Liver (tissue), 9 donors: ENCODE measurements around the gene CATSPER1. TPM values are rescaled to one million over a fixed set of nuclear protein-coding genes. Genes with fewer than 3 reads are reported as not detected.

Experiments used
- DNase-seq: peaks from one replicate; pipeline ENCODE4 v3.0.0-alpha.2; 2017; ENCODE audit warnings: low spot score
- H3K27ac ChIP-seq, 2 donors: one replicate each; pipeline ENCODE4 v1.7.0; 2013; ENCODE audit warnings: inconsistent platforms in 2 of 2, low read length in 2 of 2, control low read depth in 1 of 2, low read depth in 1 of 2, mild to moderate bottlenecking in 1 of 2
- H3K27me3 ChIP-seq, 4 donors: one replicate each; pipeline versions ENCODE4 v1.6.1 to v1.7.0; 2013; ENCODE audit warnings: low read length in 3 of 4, inconsistent platforms in 1 of 4, mild to moderate bottlenecking in 1 of 4, moderate library complexity in 1 of 4; ENCODE audit not compliant: control insufficient read depth in 4 of 4, insufficient read depth in 4 of 4
- H3K36me3 ChIP-seq, 4 donors: one replicate each; pipeline versions ENCODE4 v1.6.1 to v1.7.0; 2013; ENCODE audit warnings: low read length in 3 of 4, mild to moderate bottlenecking in 3 of 4, low read depth in 1 of 4, moderate library complexity in 1 of 4; ENCODE audit not compliant: control insufficient read depth in 4 of 4, insufficient read depth in 3 of 4
- H3K4me1 ChIP-seq, 4 donors: one replicate each; pipeline versions ENCODE4 v1.6.1 to v1.7.0; 2013; ENCODE audit warnings: low read length in 3 of 4, mild to moderate bottlenecking in 3 of 4, moderate library complexity in 1 of 4; ENCODE audit not compliant: control insufficient read depth in 4 of 4, insufficient read depth in 4 of 4
- H3K4me3 ChIP-seq, 3 donors: one replicate each; pipeline versions ENCODE4 v1.6.1 to v1.7.0; 2013; ENCODE audit warnings: low read length in 3 of 3, control low read depth in 1 of 3, low read depth in 1 of 3, mild to moderate bottlenecking in 1 of 3
- H3K9ac ChIP-seq, 2 donors: one replicate each; pipeline ENCODE4 v1.7.0; 2013; ENCODE audit warnings: low read length in 2 of 2, mild to moderate bottlenecking in 2 of 2, moderate library complexity in 2 of 2, control low read depth in 1 of 2, low read depth in 1 of 2
- H3K9me3 ChIP-seq, 4 donors: one replicate each; pipeline versions ENCODE4 v1.6.1 to v1.7.0; 2013; ENCODE audit warnings: low read length in 3 of 4; ENCODE audit not compliant: control insufficient read depth in 4 of 4
- EGR1 ChIP-seq, 2 donors: IDR thresholded peaks; 2 replicates each; pipeline ENCODE4 v1.6.1; 2016 to 2018; ENCODE audit warnings: antibody characterized with exemption in 2 of 2, low read depth in 2 of 2
- FOXA2 ChIP-seq: IDR thresholded peaks from 2 replicates; pipeline ENCODE4 v1.6.1; 2016; ENCODE audit warnings: antibody characterized with exemption
- HNF4A ChIP-seq, 2 donors: conservative IDR thresholded peaks; 2 replicates each; pipeline ENCODE4 v1.6.1; 2016; ENCODE audit warnings: antibody characterized with exemption in 2 of 2, mild to moderate bottlenecking in 2 of 2
- JUND ChIP-seq, 2 donors: IDR thresholded peaks; 2 replicates each; pipeline ENCODE4 v1.6.1; 2016; ENCODE audit warnings: antibody characterized with exemption in 2 of 2
- NR2F2 ChIP-seq: IDR thresholded peaks from 2 replicates; pipeline ENCODE4 v1.6.1; 2016; ENCODE audit warnings: antibody characterized with exemption
- RAD21 ChIP-seq, 2 donors: IDR thresholded peaks; 2 replicates each; pipeline ENCODE4 v1.6.1; 2016; ENCODE audit warnings: antibody characterized with exemption in 2 of 2, mild to moderate bottlenecking in 2 of 2
- RXRA ChIP-seq, 2 donors: IDR thresholded peaks; 2 replicates each; pipeline ENCODE4 v1.6.1; 2017 to 2018; ENCODE audit warnings: antibody characterized with exemption in 2 of 2, mild to moderate bottlenecking in 1 of 2
- WGBS: extraction: QIAGEN DNeasy Blood & Tissue Kit; methylation state at CpG from one replicate; pipeline ENCODE4 v1.1.7; 2013; 5-methylcytosine and 5-hydroxymethylcytosine counted together
- polyA plus RNA-seq, 2 donors: library from polyadenylated mRNA; stranded (reverse) in 1 of 2; unstranded in 1 of 2; fragments of 200-250 nt in 1 of 2; fragments of >200 nt in 1 of 2; fragmentation: Nextera tagmentation in 1 of 2; extraction: Ambion mirVana in 1 of 2; gene quantifications; one replicate each; pipeline versions ENCODE4 v1.2.1 to v1.2.3, GENCODE V29; 2013 to 2015
- total RNA-seq, 2 donors: library from RNA; depleted of rRNA; stranded (reverse); fragments of >200 nt; gene quantifications; one replicate each; pipeline ENCODE4 v1.2.3, GENCODE V29; 2014
- TF ChIP-seq, protein P1 (sequence below): fragments of 150-350 bp; IDR thresholded peaks from 2 replicates; pipeline ENCODE4 v1.5.1; 2017; ENCODE audit warnings: improper control_type of control experiment, low read depth, low read length; ENCODE audit not compliant: missing input control
- TF ChIP-seq, protein P2 (sequence below): IDR thresholded peaks from 2 replicates; pipeline ENCODE4 v1.6.1; 2016; ENCODE audit warnings: antibody characterized with exemption
- donor health status: healthy.
- donor health status: healthy.
- donor health status: healthy.
- donor health status: healthy.
- donor health status: healthy.

Gene CATSPER1
- total and polyA plus RNA-seq, 4 donors, result 0.17 TPM; not detected in 3

GRCh38 chr11:65967329-65967934 lies 58.8 kb downstream of the CATSPER1 start:
- no peaks in the 10 kb centered on the region for H3K9me3 ChIP-seq
- H3K4me1 ChIP-seq, result peaks cover 5 to 14% (median 12%) of the 10 kb centered on the region in 4 donors
- H3K36me3 ChIP-seq, result peaks cover 20 to 59% (median 32%) of the 10 kb centered on the region in 4 donors
- DNase-seq, result no peak
- no peak overlapping the region for H3K27ac ChIP-seq
- no peak overlapping the region for H3K9ac ChIP-seq
- H3K4me3 ChIP-seq, result no peak overlapping the region
- H3K27me3 ChIP-seq, result no peaks in the 10 kb centered on the region
- TF ChIP-seq JUND (IDR thresholded peaks at IDR 0.05) (no peak), RXRA (IDR thresholded peaks at IDR 0.05) (no peak), NR2F2 (no peak), FOXA2 (no peak), RAD21 (IDR thresholded peaks at IDR 0.05) (no peak), EGR1 (IDR thresholded peaks at IDR 0.05; ENCODE audit: low read depth in 2 of 2) (no peak), HNF4A (conservative IDR thresholded peaks at IDR 0.05) (no peak)
- TF ChIP-seq, protein P1, sequence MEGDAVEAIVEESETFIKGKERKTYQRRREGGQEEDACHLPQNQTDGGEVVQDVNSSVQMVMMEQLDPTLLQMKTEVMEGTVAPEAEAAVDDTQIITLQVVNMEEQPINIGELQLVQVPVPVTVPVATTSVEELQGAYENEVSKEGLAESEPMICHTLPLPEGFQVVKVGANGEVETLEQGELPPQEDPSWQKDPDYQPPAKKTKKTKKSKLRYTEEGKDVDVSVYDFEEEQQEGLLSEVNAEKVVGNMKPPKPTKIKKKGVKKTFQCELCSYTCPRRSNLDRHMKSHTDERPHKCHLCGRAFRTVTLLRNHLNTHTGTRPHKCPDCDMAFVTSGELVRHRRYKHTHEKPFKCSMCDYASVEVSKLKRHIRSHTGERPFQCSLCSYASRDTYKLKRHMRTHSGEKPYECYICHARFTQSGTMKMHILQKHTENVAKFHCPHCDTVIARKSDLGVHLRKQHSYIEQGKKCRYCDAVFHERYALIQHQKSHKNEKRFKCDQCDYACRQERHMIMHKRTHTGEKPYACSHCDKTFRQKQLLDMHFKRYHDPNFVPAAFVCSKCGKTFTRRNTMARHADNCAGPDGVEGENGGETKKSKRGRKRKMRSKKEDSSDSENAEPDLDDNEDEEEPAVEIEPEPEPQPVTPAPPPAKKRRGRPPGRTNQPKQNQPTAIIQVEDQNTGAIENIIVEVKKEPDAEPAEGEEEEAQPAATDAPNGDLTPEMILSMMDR, result no peak
- TF ChIP-seq, protein P2, sequence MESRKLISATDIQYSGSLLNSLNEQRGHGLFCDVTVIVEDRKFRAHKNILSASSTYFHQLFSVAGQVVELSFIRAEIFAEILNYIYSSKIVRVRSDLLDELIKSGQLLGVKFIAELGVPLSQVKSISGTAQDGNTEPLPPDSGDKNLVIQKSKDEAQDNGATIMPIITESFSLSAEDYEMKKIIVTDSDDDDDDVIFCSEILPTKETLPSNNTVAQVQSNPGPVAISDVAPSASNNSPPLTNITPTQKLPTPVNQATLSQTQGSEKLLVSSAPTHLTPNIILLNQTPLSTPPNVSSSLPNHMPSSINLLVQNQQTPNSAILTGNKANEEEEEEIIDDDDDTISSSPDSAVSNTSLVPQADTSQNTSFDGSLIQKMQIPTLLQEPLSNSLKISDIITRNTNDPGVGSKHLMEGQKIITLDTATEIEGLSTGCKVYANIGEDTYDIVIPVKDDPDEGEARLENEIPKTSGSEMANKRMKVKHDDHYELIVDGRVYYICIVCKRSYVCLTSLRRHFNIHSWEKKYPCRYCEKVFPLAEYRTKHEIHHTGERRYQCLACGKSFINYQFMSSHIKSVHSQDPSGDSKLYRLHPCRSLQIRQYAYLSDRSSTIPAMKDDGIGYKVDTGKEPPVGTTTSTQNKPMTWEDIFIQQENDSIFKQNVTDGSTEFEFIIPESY, result no peak
- WGBS, result 96% methylated on average over 30 of the region's 30 CpGs

Other genes with a start within 250 kb of the CATSPER1 start
- 10 to 100 TPM in 1 of 2 donors, 1 to 10 TPM in 1; 4.7 to 10.8 TPM for gene AP5B1, start 245.5 kb downstream of the CATSPER1 start, total RNA-seq
- 1 to 10 TPM; 2.0 to 5.2 TPM for gene AP5B1, start 245.5 kb downstream of the CATSPER1 start, polyA plus RNA-seq
- under 1 TPM in 1 of 2 donors, not detected in 1; 0.05 TPM for gene OVOL1, start 239.4 kb downstream of the CATSPER1 start, total RNA-seq
- not detected for gene OVOL1, start 239.4 kb downstream of the CATSPER1 start, polyA plus RNA-seq
- under 1 TPM; under 0.01 to 0.09 TPM for gene SNX32, start 192.5 kb downstream of the CATSPER1 start, total RNA-seq
- gene SNX32, start 192.5 kb downstream of the CATSPER1 start, polyA plus RNA-seq, result under 1 TPM; 0.02 to 0.38 TPM
- gene CFL1, start 168.3 kb downstream of the CATSPER1 start, total RNA-seq, result 100 to 1,000 TPM; 184 to 186 TPM
- 100 to 1,000 TPM; 377 to 498 TPM for gene CFL1, start 168.3 kb downstream of the CATSPER1 start, polyA plus RNA-seq
- gene MUS81, start 166.0 kb downstream of the CATSPER1 start, total RNA-seq, result 10 to 100 TPM; 20.2 to 24.7 TPM
- gene MUS81, start 166.0 kb downstream of the CATSPER1 start, polyA plus RNA-seq, result 10 to 100 TPM; 11.0 to 12.9 TPM
- 1 to 10 TPM; 5.0 to 5.2 TPM for gene EFEMP2, start 153.7 kb downstream of the CATSPER1 start, total RNA-seq
- gene EFEMP2, start 153.7 kb downstream of the CATSPER1 start, polyA plus RNA-seq, result 10 to 100 TPM in 1 of 2 donors, 1 to 10 TPM in 1; 5.5 to 10.7 TPM
- gene CTSW, start 146.6 kb downstream of the CATSPER1 start, total RNA-seq, result 1 to 10 TPM; 1.3 to 2.9 TPM
- 1 to 10 TPM; 2.0 to 2.2 TPM for gene CTSW, start 146.6 kb downstream of the CATSPER1 start, polyA plus RNA-seq
- 10 to 100 TPM; 23.7 to 45.4 TPM for gene FIBP, start 138.0 kb downstream of the CATSPER1 start, total RNA-seq
- 10 to 100 TPM; 27.2 to 30.9 TPM for gene FIBP, start 138.0 kb downstream of the CATSPER1 start, polyA plus RNA-seq
- gene CCDC85B, start 135.8 kb downstream of the CATSPER1 start, total RNA-seq, result 1 to 10 TPM; 6.8 to 7.0 TPM
- gene CCDC85B, start 135.8 kb downstream of the CATSPER1 start, polyA plus RNA-seq, result 10 to 100 TPM in 1 of 2 donors, 1 to 10 TPM in 1; 4.3 to 12.6 TPM
- under 1 TPM in 1 of 2 donors, not detected in 1; 0.17 TPM for gene FOSL1, start 126.1 kb downstream of the CATSPER1 start, total RNA-seq
- gene FOSL1, start 126.1 kb downstream of the CATSPER1 start, polyA plus RNA-seq, result under 1 TPM in 1 of 2 donors, not detected in 1; 0.20 TPM
- gene C11orf68, start 107.4 kb downstream of the CATSPER1 start, total RNA-seq, result 1 to 10 TPM; 4.4 to 9.9 TPM
- 10 to 100 TPM; 12.6 to 15.4 TPM for gene C11orf68, start 107.4 kb downstream of the CATSPER1 start, polyA plus RNA-seq
- gene DRAP1, start 107.1 kb downstream of the CATSPER1 start, total RNA-seq, result 10 to 100 TPM; 18.1 to 47.2 TPM
- 10 to 100 TPM; 37.3 to 57.3 TPM for gene DRAP1, start 107.1 kb downstream of the CATSPER1 start, polyA plus RNA-seq
- not detected for gene TSGA10IP, start 81.0 kb downstream of the CATSPER1 start, total RNA-seq
- gene TSGA10IP, start 81.0 kb downstream of the CATSPER1 start, polyA plus RNA-seq, result under 1 TPM in 1 of 2 donors, not detected in 1; 0.02 TPM
- gene SART1, start 64.7 kb downstream of the CATSPER1 start, total RNA-seq, result 10 to 100 TPM; 15.1 to 24.3 TPM
- 10 to 100 TPM; 13.6 to 15.1 TPM for gene SART1, start 64.7 kb downstream of the CATSPER1 start, polyA plus RNA-seq
- 10 to 100 TPM; 15.9 to 18.2 TPM for gene EIF1AD, start 24.3 kb downstream of the CATSPER1 start, total RNA-seq
- gene EIF1AD, start 24.3 kb downstream of the CATSPER1 start, polyA plus RNA-seq, result 10 to 100 TPM in 1 of 2 donors, 1 to 10 TPM in 1; 6.3 to 12.6 TPM
- gene BANF1, start 24.0 kb downstream of the CATSPER1 start, total RNA-seq, result 10 to 100 TPM; 10.7 to 11.1 TPM
- 10 to 100 TPM; 83.0 to 100.0 TPM for gene BANF1, start 24.0 kb downstream of the CATSPER1 start, polyA plus RNA-seq
- gene CST6, start 14.5 kb downstream of the CATSPER1 start, total RNA-seq, result not detected
- gene CST6, start 14.5 kb downstream of the CATSPER1 start, polyA plus RNA-seq, result not detected
- gene GAL3ST3, start 22.7 kb upstream of the CATSPER1 start, total RNA-seq, result not detected
- not detected for gene GAL3ST3, start 22.7 kb upstream of the CATSPER1 start, polyA plus RNA-seq
- 10 to 100 TPM; 55.7 to 67.6 TPM for gene SF3B2, start 25.9 kb upstream of the CATSPER1 start, total RNA-seq
- gene SF3B2, start 25.9 kb upstream of the CATSPER1 start, polyA plus RNA-seq, result 10 to 100 TPM; 50.5 to 58.7 TPM
- 1 to 10 TPM; 7.1 to 9.1 TPM for gene PACS1, start 43.8 kb upstream of the CATSPER1 start, total RNA-seq
- 1 to 10 TPM; 2.7 to 7.6 TPM for gene PACS1, start 43.8 kb upstream of the CATSPER1 start, polyA plus RNA-seq
- gene KLC2, start 231.2 kb upstream of the CATSPER1 start, total RNA-seq, result 1 to 10 TPM; 2.3 to 5.1 TPM
- 1 to 10 TPM; 1.8 to 4.5 TPM for gene KLC2, start 231.2 kb upstream of the CATSPER1 start, polyA plus RNA-seq
- 10 to 100 TPM; 40.4 to 43.8 TPM for gene RAB1B, start 242.2 kb upstream of the CATSPER1 start, total RNA-seq
- 10 to 100 TPM; 58.7 to 83.0 TPM for gene RAB1B, start 242.2 kb upstream of the CATSPER1 start, polyA plus RNA-seq